VCaP (cell line): Measurements from ENCODE around the gene DGKG.

Experiments
- H3K27ac ChIP-seq: fragments of 450-650 bp; 2 replicates; pipeline ENCODE4 v1.5.1; 2017
- TF ChIP-seq, protein P1 (sequence below): fragments of 450-650 bp; conservative IDR thresholded peaks from 2 replicates; pipeline ENCODE4 v1.5.1; 2017; ENCODE audit warnings: mild to moderate bottlenecking, moderate library complexity

Gene DGKG

DNA sequence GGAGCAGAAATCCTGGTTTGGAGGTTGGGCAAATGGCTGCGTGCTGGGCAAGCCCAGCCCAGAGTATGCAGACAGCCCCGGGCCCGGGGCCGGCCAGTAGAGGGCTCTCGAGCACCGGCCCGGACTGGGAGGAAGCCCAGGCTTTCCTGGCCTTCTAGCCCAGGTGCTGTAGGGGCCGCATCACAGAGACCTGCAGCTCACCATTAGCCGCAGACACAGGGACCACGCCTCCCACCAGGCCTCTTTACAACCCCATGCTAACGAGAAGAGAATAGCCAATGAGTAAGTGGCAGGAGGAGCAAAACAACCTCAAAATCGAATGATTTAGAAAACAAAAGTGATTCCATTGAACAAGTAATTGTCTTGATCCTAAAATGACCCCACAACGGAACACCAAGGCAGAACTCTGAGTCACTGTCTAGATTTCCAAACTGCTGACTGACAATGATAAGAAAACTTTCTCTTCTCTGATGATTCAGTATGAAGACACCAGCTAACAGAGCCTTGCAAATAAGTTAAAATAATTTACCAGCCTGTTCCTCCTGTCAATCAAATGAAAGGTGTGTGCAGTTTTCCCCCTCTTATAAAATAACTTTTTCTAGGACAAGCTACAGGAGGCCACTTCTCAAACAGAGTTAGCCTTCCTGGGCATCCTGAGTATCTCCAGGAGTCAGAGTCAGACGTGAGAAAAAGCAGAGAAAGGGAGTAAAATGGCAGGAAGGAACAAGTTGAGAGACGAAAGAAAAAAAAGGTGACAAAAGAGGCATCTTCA is 102.2 kb downstream of the DGKG start:
- TF ChIP-seq, protein P1, sequence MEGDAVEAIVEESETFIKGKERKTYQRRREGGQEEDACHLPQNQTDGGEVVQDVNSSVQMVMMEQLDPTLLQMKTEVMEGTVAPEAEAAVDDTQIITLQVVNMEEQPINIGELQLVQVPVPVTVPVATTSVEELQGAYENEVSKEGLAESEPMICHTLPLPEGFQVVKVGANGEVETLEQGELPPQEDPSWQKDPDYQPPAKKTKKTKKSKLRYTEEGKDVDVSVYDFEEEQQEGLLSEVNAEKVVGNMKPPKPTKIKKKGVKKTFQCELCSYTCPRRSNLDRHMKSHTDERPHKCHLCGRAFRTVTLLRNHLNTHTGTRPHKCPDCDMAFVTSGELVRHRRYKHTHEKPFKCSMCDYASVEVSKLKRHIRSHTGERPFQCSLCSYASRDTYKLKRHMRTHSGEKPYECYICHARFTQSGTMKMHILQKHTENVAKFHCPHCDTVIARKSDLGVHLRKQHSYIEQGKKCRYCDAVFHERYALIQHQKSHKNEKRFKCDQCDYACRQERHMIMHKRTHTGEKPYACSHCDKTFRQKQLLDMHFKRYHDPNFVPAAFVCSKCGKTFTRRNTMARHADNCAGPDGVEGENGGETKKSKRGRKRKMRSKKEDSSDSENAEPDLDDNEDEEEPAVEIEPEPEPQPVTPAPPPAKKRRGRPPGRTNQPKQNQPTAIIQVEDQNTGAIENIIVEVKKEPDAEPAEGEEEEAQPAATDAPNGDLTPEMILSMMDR: peak; percentile 96

GRCh38 chr3:186258968-186259367 is 103.1 kb downstream of the DGKG start:
- no peak overlapping the region for H3K27ac ChIP-seq
- TF ChIP-seq, protein P1: no peak

More for the DNA sequence above, 102.2 kb downstream of the DGKG start:
- H3K27ac ChIP-seq: no peak overlapping the region

GRCh38 chr3:186257866-186258265 is 104.2 kb downstream of the DGKG start:
- no peak overlapping the region for H3K27ac ChIP-seq
- TF ChIP-seq, protein P1: no peak

- no peak overlapping the region for H3K27ac ChIP-seq
- TF ChIP-seq, protein P1: no peak
These were observed 106.2 kb downstream of the DGKG start for GRCh38 chr3:186255703-186256331.

DNA sequence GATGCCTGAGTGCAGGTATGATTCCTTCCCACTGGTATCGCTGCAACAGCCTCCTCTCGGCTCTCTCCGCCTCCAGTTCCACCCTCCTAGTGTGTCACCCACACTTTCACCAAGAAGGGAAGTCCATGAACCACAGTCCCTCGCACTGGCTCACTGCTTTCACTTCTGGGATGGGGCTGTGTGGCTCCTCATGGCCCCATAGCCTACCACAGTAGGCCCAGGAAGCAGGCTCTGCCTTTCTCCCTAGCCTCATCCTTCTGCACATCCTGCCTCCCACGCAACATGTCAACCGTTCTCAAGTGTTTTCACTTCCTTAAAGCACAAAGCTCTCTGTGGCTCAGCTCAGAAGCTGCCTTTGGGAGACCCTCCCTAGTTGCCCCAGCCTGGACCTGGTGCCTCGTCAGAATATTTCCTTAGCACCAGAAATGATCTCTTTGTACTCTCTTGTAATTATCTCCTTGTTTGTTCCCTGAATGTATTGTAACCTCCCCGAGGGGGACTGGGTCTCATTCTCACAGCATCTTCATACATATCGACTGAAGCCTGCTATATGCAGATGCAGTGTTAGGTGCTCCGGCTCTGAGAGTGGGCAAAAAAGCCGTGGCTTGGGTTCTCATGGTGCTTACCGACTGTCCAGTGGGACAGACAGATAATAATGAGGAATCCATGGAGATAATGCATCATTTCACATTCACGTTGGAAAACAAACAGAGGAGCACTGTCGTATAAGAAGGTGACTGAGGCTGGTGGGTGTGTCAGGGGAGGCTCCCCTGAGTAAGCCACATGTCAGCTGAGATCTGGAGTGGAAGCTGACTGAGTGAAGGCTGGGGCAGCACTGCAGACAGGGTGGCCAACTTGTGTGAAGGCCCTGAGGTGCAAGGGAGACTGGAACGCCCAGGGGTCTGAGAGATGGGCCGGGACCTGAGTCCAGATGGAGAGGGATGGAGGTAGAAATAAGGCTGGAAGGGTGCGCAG is 107.1 kb downstream of the DGKG start:
- TF ChIP-seq, protein P1: no peak
- no peak overlapping the region for H3K27ac ChIP-seq

DNA sequence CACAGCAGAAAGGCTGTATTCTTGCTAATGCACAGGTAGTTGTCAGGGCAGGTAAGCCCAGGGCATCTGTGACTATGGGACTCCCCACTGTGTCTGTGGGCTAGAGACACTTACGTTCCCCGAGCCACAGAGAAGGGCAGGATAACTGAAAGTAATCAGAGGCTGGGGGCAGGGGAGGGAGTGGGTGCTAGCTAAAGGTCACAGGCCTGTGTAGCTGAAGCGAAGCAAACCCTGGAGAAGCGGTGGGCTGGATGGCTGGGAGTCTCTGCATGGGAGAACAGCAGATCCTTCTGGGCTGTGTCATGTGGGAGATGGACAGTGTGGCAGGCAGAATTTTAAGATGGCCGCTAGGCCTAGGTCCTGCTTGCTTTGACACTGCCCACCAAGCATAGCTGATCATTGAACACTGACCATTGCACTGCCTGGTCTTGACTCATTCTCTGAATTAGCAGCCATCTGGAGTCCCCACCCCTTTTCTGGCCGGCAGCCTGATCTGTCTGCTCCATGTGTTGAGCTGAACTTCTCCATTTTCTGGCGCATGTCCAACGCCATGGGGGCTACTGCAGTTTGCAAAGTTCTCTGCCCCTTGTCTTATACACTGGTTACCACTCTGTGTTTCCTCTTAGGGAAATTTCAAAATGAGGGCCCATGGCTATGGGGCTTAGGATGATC is 110.0 kb downstream of the DGKG start:
- TF ChIP-seq, protein P1: no peak
- no peak overlapping the region for H3K27ac ChIP-seq
